GM12864 (cell line): ENCODE data around the gene MSN.

Experiments
- DNase-seq: peaks from one replicate; pipeline ENCODE4 v3.0.0-alpha.2; 2011; ENCODE audit warnings: low read depth
- H3K4me3 ChIP-seq: 2 replicates; pipeline ENCODE4 v1.5.1; 2011; ENCODE audit warnings: mild to moderate bottlenecking, low read depth, low read length, control low read depth
- CTCF ChIP-seq: IDR thresholded peaks from 2 replicates; pipeline ENCODE4 v1.5.1; 2011; ENCODE audit warnings: low read depth, mild to moderate bottlenecking, moderate library complexity, low read length, control low read depth, inconsistent platforms; ENCODE audit errors: missing control alignments

Gene MSN

GRCh38 chrX:65657659-65658058 lies 9.8 kb upstream of the MSN start:
- DNase-seq, result no peak
- no peak for TF ChIP-seq CTCF
- H3K4me3 ChIP-seq, result no peak overlapping the region

GRCh38 chrX:65658229-65658628 lies 9.2 kb upstream of the MSN start:
- no peak for DNase-seq
- TF ChIP-seq CTCF, result no peak
- no peak overlapping the region for H3K4me3 ChIP-seq

GRCh38 chrX:65667157-65667502 lies 324 bp upstream of the MSN start:
- H3K4me3 ChIP-seq, result no peak overlapping the region; the same call in 1 of the 2 replicates
- DNase-seq, result no peak
- no peak for TF ChIP-seq CTCF

- H3K4me3 ChIP-seq, result peak overlapping the region; percentile 92
- TF ChIP-seq CTCF, result no peak
- no peak for DNase-seq
Observed at GRCh38 chrX:65668377-65669310, 1.2 kb downstream of the MSN start.

GRCh38 chrX:65671286-65671685 lies 3.8 kb downstream of the MSN start:
- H3K4me3 ChIP-seq, result peak overlapping the region; percentile 44
- no peak for DNase-seq
- no peak for TF ChIP-seq CTCF

- TF ChIP-seq CTCF, result no peak
- DNase-seq, result no peak
- no peak overlapping the region for H3K4me3 ChIP-seq
Observed at GRCh38 chrX:65671966-65672365, 4.5 kb downstream of the MSN start.

- no peak for DNase-seq
- H3K4me3 ChIP-seq, result peak overlapping the region; percentile 28; the same call in 1 of the 2 replicates
- TF ChIP-seq CTCF, result no peak
Observed at GRCh38 chrX:65673857-65674203, 6.4 kb downstream of the MSN start.
